SK-N-SH (cell line): Measurements from ENCODE around the gene STARD10. TPM values are rescaled to one million over a fixed set of nuclear protein-coding genes. Genes with fewer than 3 reads are reported as not detected.

ENCODE experiments used
- CTCF ChIA-PET: fragments of 300-600, 350-600 bp; formaldehyde crosslinking; extraction: SDS; loops from one replicate; lab custom pipeline; 2021; lab: Yijun Ruan, JAX
- POLR2A ChIA-PET: fragments of 350-600 bp; sonication (Branson Sonifier 250); formaldehyde crosslinking; extraction: SDS; loops from one replicate; lab custom pipeline; 2020; ENCODE audit warnings: antibody characterized with exemption, inconsistent platforms; lab: Yijun Ruan, JAX
- DNase-seq: peaks from one replicate; pipeline ENCODE4 v3.0.0; 2012
- H2AFZ ChIP-seq: fragments of 200-600 bp; sonication (generic); 2 replicates; pipeline ENCODE4 v1.8.1; 2016; ENCODE audit warnings: antibody characterized with exemption, mild to moderate bottlenecking, low read depth
- H3F3A ChIP-seq: fragments of 200-600 bp; sonication (generic); replicated peaks from 2 replicates; pipeline ENCODE3; 2016; ENCODE audit warnings: antibody characterized with exemption, mild to moderate bottlenecking; ENCODE audit not compliant: insufficient read depth
- H3K27ac ChIP-seq, 2 experiments: fragments of 200-500 bp in 1 of 2; fragments of 200-600 bp in 1 of 2; sonication (Bioruptor generic) in 1 of 2; sonication (generic), shearing (Covaris generic) in 1 of 2; 2 replicates each; pipeline versions ENCODE4 v1.5.1 to v1.6.1; 2014 to 2016; ENCODE audit warnings: low read depth in 2 of 2, inconsistent platforms in 1 of 2, low read length in 1 of 2, mild to moderate bottlenecking in 1 of 2, mixed read lengths in 1 of 2
- H3K27me3 ChIP-seq: fragments of 200-600 bp; sonication (generic), shearing (Covaris generic); 2 replicates; pipeline ENCODE4 v1.6.1; 2016; ENCODE audit warnings: mixed run types; ENCODE audit not compliant: insufficient read depth
- H3K36me3 ChIP-seq, 2 experiments: fragments of 200-500 bp in 1 of 2; fragments of 200-600 bp in 1 of 2; sonication (Bioruptor generic) in 1 of 2; sonication (generic) in 1 of 2; replicated peaks in 1 of 2; 2 replicates each; pipeline versions ENCODE3 to v1.5.1; 2014 to 2016; ENCODE audit warnings: low read length in 1 of 2, mild to moderate bottlenecking in 1 of 2; ENCODE audit not compliant: insufficient read depth in 2 of 2, control insufficient read depth in 1 of 2
- H3K4me1 ChIP-seq, 2 experiments: fragments of 200-500 bp in 1 of 2; fragments of 200-600 bp in 1 of 2; sonication (Bioruptor generic) in 1 of 2; sonication (generic), shearing (Covaris generic) in 1 of 2; 2 replicates each; pipeline versions ENCODE4 v1.5.1 to v1.6.1; 2014 to 2016; ENCODE audit warnings: low read depth in 1 of 2, low read length in 1 of 2, mixed run types in 1 of 2; ENCODE audit not compliant: insufficient read depth in 2 of 2, control insufficient read depth in 1 of 2
- H3K4me2 ChIP-seq: fragments of 200-600 bp; sonication (generic), shearing (Covaris generic); 2 replicates; pipeline ENCODE4 v1.6.1; 2017; ENCODE audit warnings: mixed run types
- H3K4me3 ChIP-seq, 2 experiments: fragments of 200-500 bp in 1 of 2; fragments of 200-600 bp in 1 of 2; sonication (Bioruptor generic) in 1 of 2; sonication (generic), shearing (Covaris generic) in 1 of 2; 2 replicates each; pipeline versions ENCODE4 v1.5.1 to v1.8.1; 2014 to 2016; ENCODE audit warnings: low read depth in 2 of 2, inconsistent platforms in 1 of 2, low read length in 1 of 2, mild to moderate bottlenecking in 1 of 2, mixed read lengths in 1 of 2, moderate library complexity in 1 of 2
- H3K79me2 ChIP-seq: fragments of 200-600 bp; sonication (generic); 2 replicates; pipeline ENCODE4 v1.8.1; 2017; ENCODE audit warnings: mild to moderate bottlenecking; ENCODE audit not compliant: insufficient read depth
- H3K9ac ChIP-seq: fragments of 200-600 bp; sonication (generic); 2 replicates; pipeline ENCODE4 v1.6.1; 2017; ENCODE audit warnings: mixed run types
- H3K9me2 ChIP-seq: fragments of 200-600 bp; sonication (generic); 2 replicates; pipeline ENCODE4 v1.6.1; 2017; ENCODE audit warnings: mixed run types
- H3K9me3 ChIP-seq: fragments of 200-600 bp; sonication (generic); 2 replicates; pipeline ENCODE4 v1.6.1; 2017; ENCODE audit warnings: mixed run types, mild to moderate bottlenecking, moderate library complexity
- H4K20me1 ChIP-seq: fragments of 200-600 bp; sonication (generic); 2 replicates; pipeline ENCODE4 v1.6.1; 2017; ENCODE audit warnings: mild to moderate bottlenecking, mixed run types; ENCODE audit not compliant: insufficient read depth
- ELF1 ChIP-seq: IDR thresholded peaks from 2 replicates; pipeline ENCODE4 v1.4.0; 2012
- EZH2phosphoT487 ChIP-seq: fragments of 200-600 bp; sonication (generic); IDR thresholded peaks from 2 replicates; pipeline ENCODE4 v1.6.1; 2017; ENCODE audit warnings: low read depth, mixed run types, mild to moderate bottlenecking, antibody characterized with exemption, moderate library complexity, borderline replicate concordance
- FOXJ3 ChIP-seq: sonication (generic); formaldehyde crosslinking; IDR thresholded peaks from 2 replicates; pipeline ENCODE4 v1.5.1; 2020; ENCODE audit warnings: mild to moderate bottlenecking, missing genetic modification reagents
- FOXM1 ChIP-seq: IDR thresholded peaks from 2 replicates; pipeline ENCODE4 v1.4.0; 2012; ENCODE audit warnings: low read depth, mild to moderate bottlenecking
- GATA2 ChIP-seq: sonication (generic); formaldehyde crosslinking; IDR thresholded peaks from 2 replicates; pipeline ENCODE4 v1.5.0; 2020; ENCODE audit warnings: mild to moderate bottlenecking, missing genetic modification reagents
- JUND ChIP-seq: IDR thresholded peaks from 2 replicates; pipeline ENCODE4 v1.4.0; 2012
- MEF2A ChIP-seq: IDR thresholded peaks from 2 replicates; pipeline ENCODE4 v1.4.0; 2012; ENCODE audit warnings: low read depth, borderline replicate concordance
- MXI1 ChIP-seq: IDR thresholded peaks from 2 replicates; pipeline ENCODE4 v1.6.1; 2012; ENCODE audit warnings: mild to moderate bottlenecking, low read depth, low read length, improper control_type of control experiment
- NFIC ChIP-seq: IDR thresholded peaks from 2 replicates; pipeline ENCODE4 v1.4.0; 2012; ENCODE audit warnings: borderline replicate concordance
- NRF1 ChIP-seq: IDR thresholded peaks from 2 replicates; pipeline ENCODE4 v1.6.1; 2012; ENCODE audit warnings: low read depth, mild to moderate bottlenecking, low read length
- POLR2AphosphoS5 ChIP-seq: IDR thresholded peaks from 2 replicates; pipeline ENCODE4 v1.6.1; 2012; ENCODE audit warnings: low read depth, low read length
- RAD21 ChIP-seq: IDR thresholded peaks from 2 replicates; pipeline ENCODE4 v1.6.1; 2012; ENCODE audit warnings: mild to moderate bottlenecking, low read length
- RXRA ChIP-seq: IDR thresholded peaks from 2 replicates; pipeline ENCODE4 v1.4.0; 2012; ENCODE audit warnings: low read depth, mild to moderate bottlenecking, borderline replicate concordance
- SIN3A ChIP-seq: IDR thresholded peaks from 2 replicates; pipeline ENCODE4 v1.6.1; 2012; ENCODE audit warnings: low read depth, mild to moderate bottlenecking, low read length, moderate library complexity, borderline replicate concordance
- SMC3 ChIP-seq: IDR thresholded peaks from 2 replicates; pipeline ENCODE4 v1.6.1; 2012; ENCODE audit warnings: low read depth, low read length, improper control_type of control experiment
- TCF12 ChIP-seq: IDR thresholded peaks from 2 replicates; pipeline ENCODE4 v1.4.0; 2012
- YY1 ChIP-seq: IDR thresholded peaks from 2 replicates; pipeline ENCODE4 v1.4.0; 2012; ENCODE audit warnings: low read depth, mild to moderate bottlenecking
- WGBS: methylation state at CpG from one replicate; pipeline ENCODE4 v1.1.6; 2017; ENCODE audit warnings: low lambda C conversion rate; 5-methylcytosine and 5-hydroxymethylcytosine counted together
- polyA plus RNA-seq, 3 experiments: library from polyadenylated mRNA; depleted of rRNA; stranded (reverse); fragments of >200 nt; gene quantifications; 2 replicates each; pipeline ENCODE4 v1.2.3, GENCODE V29; 2012
- TF ChIP-seq, protein P1 (sequence below): IDR thresholded peaks from 2 replicates; pipeline ENCODE4 v1.4.0; 2012; ENCODE audit warnings: low read depth, borderline replicate concordance
- TF ChIP-seq, protein P2 (sequence below): fragments of 150-350 bp; IDR thresholded peaks from 2 replicates; pipeline ENCODE4 v1.6.1; 2017; ENCODE audit warnings: antibody characterized with exemption, low read length, low read depth, borderline replicate concordance
- TF ChIP-seq, protein P3 (sequence below): fragments of 150-350 bp; IDR thresholded peaks from 2 replicates; pipeline ENCODE4 v1.6.1; 2016; ENCODE audit warnings: mild to moderate bottlenecking, low read depth, low read length
- TF ChIP-seq, protein P4 (sequence below): IDR thresholded peaks from 2 replicates; pipeline ENCODE4 v1.4.0; 2012; ENCODE audit warnings: low read depth, borderline replicate concordance
- TF ChIP-seq, protein P5 (sequence below): fragments of 200-600 bp; sonication (generic); IDR thresholded peaks from 2 replicates; pipeline ENCODE4 v1.6.1; 2017; ENCODE audit warnings: antibody characterized with exemption, mild to moderate bottlenecking, moderate library complexity
- TF ChIP-seq, protein P6 (sequence below): IDR thresholded peaks from 2 replicates; pipeline ENCODE4 v1.4.0; 2012; ENCODE audit warnings: low read depth
- TF ChIP-seq, protein P7 (sequence below): IDR thresholded peaks from 2 replicates; pipeline ENCODE4 v1.6.1; 2012; ENCODE audit warnings: mild to moderate bottlenecking, low read depth, low read length, moderate library complexity

Gene STARD10
- polyA plus RNA-seq, 1 of the 3 experiments (the other 2 are of a cell fraction), result 47.7 TPM

DNA sequence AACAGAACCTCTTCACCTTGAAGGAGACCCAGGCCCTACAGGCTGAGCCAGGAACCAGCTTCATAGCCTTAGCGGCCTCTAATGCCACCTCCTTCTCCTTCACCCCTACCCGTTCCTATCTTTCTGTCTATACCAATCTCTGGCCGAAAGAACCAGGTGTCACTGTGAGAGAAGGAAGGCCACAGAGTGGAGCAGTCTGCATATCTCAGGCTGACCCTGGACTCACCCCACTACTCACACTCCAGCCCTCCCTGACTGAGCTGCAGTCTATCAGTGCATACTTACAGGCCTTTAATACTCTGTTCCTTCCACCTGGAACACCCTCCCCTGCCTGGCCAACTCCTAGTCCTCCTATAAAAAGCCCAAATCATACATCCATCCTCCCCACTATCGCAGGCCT lies 74.3 kb downstream of the STARD10 start (continued):
- TF ChIP-seq, protein P1, sequence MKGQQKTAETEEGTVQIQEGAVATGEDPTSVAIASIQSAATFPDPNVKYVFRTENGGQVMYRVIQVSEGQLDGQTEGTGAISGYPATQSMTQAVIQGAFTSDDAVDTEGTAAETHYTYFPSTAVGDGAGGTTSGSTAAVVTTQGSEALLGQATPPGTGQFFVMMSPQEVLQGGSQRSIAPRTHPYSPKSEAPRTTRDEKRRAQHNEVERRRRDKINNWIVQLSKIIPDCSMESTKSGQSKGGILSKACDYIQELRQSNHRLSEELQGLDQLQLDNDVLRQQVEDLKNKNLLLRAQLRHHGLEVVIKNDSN, result no peak
- TF ChIP-seq SIN3A, result no peak
- no peak for TF ChIP-seq MEF2A
- TF ChIP-seq GATA2 (CRISPR knock-in tag), result no peak
- no peak for TF ChIP-seq YY1
- no peak for TF ChIP-seq JUND
- TF ChIP-seq, protein P2, sequence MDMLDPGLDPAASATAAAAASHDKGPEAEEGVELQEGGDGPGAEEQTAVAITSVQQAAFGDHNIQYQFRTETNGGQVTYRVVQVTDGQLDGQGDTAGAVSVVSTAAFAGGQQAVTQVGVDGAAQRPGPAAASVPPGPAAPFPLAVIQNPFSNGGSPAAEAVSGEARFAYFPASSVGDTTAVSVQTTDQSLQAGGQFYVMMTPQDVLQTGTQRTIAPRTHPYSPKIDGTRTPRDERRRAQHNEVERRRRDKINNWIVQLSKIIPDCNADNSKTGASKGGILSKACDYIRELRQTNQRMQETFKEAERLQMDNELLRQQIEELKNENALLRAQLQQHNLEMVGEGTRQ, result no peak
- no peak for TF ChIP-seq SMC3

DNA sequence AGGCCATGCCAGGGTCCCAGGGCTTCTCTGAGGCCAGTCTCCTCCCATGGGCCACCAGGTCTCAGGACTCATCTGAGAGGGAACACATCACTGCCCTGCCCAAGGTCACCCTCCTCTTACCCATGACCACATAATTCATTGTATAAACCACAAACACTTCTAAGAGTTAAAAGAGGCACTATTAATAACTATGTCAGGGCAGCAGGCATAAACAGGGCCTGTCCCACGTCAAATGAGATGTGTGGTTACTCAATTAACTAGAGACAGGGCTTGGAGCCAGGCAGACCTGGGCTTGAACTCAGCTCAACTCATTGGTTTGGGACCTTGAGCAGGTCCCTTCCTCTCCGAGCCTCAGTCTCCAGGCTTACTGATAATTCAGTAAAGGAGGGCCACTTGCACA lies 74.7 kb downstream of the STARD10 start:
- peaks cover 50% of the 10 kb centered on the region for H3K79me2 ChIP-seq
- WGBS, result 58% methylated on average over 1 of the region's 2 CpGs
- peaks cover 29% of the 10 kb centered on the region for H4K20me1 ChIP-seq
- H3K4me2 ChIP-seq, result 0 out of 2 replicates have a peak overlapping the region, but pooled peaks have one; percentile 96
- POLR2A ChIA-PET, result no interaction called here
- H3K9me2 ChIP-seq, result no peaks in the 10 kb centered on the region
- H3K4me1 ChIP-seq, result peaks cover 13 to 67% of the 10 kb centered on the region in 2 experiments
- H3K27me3 ChIP-seq, result no peaks in the 10 kb centered on the region
- no peak overlapping the region for H3K9ac ChIP-seq
- CTCF ChIA-PET, result interaction anchor here (0.7 to 3.6 kb wide), 3 partner anchors 35 to 571 kb away, joined by 3 to 19 read pairs (median 6); partner anchors contain the start of gene STARD10
- H3K27ac ChIP-seq, result peak overlapping the region in 1 of 2 experiments; percentile 66; a peak in 2 of 4 replicates
- H3K36me3 ChIP-seq, result peaks cover 0 to 4% of the 10 kb centered on the region in 2 experiments
- DNase-seq, result no peak
- no peak overlapping the region for H3K4me3 ChIP-seq
- H3K9me3 ChIP-seq, result no peaks in the 10 kb centered on the region
- no peak overlapping the region for H2AFZ ChIP-seq
- no peaks in the 10 kb centered on the region for H3F3A ChIP-seq
- TF ChIP-seq, protein P3, sequence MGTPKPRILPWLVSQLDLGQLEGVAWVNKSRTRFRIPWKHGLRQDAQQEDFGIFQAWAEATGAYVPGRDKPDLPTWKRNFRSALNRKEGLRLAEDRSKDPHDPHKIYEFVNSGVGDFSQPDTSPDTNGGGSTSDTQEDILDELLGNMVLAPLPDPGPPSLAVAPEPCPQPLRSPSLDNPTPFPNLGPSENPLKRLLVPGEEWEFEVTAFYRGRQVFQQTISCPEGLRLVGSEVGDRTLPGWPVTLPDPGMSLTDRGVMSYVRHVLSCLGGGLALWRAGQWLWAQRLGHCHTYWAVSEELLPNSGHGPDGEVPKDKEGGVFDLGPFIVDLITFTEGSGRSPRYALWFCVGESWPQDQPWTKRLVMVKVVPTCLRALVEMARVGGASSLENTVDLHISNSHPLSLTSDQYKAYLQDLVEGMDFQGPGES, result no peak
- TF ChIP-seq, protein P4, sequence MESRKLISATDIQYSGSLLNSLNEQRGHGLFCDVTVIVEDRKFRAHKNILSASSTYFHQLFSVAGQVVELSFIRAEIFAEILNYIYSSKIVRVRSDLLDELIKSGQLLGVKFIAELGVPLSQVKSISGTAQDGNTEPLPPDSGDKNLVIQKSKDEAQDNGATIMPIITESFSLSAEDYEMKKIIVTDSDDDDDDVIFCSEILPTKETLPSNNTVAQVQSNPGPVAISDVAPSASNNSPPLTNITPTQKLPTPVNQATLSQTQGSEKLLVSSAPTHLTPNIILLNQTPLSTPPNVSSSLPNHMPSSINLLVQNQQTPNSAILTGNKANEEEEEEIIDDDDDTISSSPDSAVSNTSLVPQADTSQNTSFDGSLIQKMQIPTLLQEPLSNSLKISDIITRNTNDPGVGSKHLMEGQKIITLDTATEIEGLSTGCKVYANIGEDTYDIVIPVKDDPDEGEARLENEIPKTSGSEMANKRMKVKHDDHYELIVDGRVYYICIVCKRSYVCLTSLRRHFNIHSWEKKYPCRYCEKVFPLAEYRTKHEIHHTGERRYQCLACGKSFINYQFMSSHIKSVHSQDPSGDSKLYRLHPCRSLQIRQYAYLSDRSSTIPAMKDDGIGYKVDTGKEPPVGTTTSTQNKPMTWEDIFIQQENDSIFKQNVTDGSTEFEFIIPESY, result no peak
- TF ChIP-seq FOXJ3, result no peak
- TF ChIP-seq POLR2AphosphoS5, result no peak
- TF ChIP-seq NRF1, result no peak
- TF ChIP-seq, protein P5, sequence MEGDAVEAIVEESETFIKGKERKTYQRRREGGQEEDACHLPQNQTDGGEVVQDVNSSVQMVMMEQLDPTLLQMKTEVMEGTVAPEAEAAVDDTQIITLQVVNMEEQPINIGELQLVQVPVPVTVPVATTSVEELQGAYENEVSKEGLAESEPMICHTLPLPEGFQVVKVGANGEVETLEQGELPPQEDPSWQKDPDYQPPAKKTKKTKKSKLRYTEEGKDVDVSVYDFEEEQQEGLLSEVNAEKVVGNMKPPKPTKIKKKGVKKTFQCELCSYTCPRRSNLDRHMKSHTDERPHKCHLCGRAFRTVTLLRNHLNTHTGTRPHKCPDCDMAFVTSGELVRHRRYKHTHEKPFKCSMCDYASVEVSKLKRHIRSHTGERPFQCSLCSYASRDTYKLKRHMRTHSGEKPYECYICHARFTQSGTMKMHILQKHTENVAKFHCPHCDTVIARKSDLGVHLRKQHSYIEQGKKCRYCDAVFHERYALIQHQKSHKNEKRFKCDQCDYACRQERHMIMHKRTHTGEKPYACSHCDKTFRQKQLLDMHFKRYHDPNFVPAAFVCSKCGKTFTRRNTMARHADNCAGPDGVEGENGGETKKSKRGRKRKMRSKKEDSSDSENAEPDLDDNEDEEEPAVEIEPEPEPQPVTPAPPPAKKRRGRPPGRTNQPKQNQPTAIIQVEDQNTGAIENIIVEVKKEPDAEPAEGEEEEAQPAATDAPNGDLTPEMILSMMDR, result no peak
- TF ChIP-seq EZH2phosphoT487, result no peak
- no peak for TF ChIP-seq NFIC
- TF ChIP-seq TCF12, result no peak
- no peak for TF ChIP-seq FOXM1
- no peak for TF ChIP-seq ELF1
- TF ChIP-seq, protein P6, sequence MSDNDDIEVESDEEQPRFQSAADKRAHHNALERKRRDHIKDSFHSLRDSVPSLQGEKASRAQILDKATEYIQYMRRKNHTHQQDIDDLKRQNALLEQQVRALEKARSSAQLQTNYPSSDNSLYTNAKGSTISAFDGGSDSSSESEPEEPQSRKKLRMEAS, result no peak
- TF ChIP-seq MXI1, result no peak
- TF ChIP-seq RAD21, result no peak
- TF ChIP-seq, protein P7, sequence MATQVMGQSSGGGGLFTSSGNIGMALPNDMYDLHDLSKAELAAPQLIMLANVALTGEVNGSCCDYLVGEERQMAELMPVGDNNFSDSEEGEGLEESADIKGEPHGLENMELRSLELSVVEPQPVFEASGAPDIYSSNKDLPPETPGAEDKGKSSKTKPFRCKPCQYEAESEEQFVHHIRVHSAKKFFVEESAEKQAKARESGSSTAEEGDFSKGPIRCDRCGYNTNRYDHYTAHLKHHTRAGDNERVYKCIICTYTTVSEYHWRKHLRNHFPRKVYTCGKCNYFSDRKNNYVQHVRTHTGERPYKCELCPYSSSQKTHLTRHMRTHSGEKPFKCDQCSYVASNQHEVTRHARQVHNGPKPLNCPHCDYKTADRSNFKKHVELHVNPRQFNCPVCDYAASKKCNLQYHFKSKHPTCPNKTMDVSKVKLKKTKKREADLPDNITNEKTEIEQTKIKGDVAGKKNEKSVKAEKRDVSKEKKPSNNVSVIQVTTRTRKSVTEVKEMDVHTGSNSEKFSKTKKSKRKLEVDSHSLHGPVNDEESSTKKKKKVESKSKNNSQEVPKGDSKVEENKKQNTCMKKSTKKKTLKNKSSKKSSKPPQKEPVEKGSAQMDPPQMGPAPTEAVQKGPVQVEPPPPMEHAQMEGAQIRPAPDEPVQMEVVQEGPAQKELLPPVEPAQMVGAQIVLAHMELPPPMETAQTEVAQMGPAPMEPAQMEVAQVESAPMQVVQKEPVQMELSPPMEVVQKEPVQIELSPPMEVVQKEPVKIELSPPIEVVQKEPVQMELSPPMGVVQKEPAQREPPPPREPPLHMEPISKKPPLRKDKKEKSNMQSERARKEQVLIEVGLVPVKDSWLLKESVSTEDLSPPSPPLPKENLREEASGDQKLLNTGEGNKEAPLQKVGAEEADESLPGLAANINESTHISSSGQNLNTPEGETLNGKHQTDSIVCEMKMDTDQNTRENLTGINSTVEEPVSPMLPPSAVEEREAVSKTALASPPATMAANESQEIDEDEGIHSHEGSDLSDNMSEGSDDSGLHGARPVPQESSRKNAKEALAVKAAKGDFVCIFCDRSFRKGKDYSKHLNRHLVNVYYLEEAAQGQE, result no peak
- no peak for TF ChIP-seq RXRA
